Measurements from ENCODE around the gene SNCAIP. TPM values are rescaled to one million over a fixed set of nuclear protein-coding genes. Genes with fewer than 3 reads are reported as not detected.

The SNCAIP gene
- total and polyA plus RNA-seq, 3 donors from 2014 or later = 12.7 to 28.4 (median 16.1) TPM

- 79 to 82% methylated on average over 2 of the region's 2 CpGs for WGBS, 2 donors
- H3K36me3 ChIP-seq (ENCODE audit: low read depth, missing control alignments) = no peaks in the 10 kb centered on the region
- no peaks in the 10 kb centered on the region for H3K9me3 ChIP-seq
- H3K27ac ChIP-seq = no peak overlapping the region
- H3K4me1 ChIP-seq = no peaks in the 10 kb centered on the region
- H3K4me3 ChIP-seq = no peak overlapping the region
- TF ChIP-seq CTCF (IDR thresholded peaks at IDR 0.05) (no peak), POLR2A (IDR thresholded peaks at IDR 0.05) (no peak)
- intact Hi-C loops (cut with DNase I; ENCODE audit: low total_unique reads) = no loop called here
- no peak for DNase-seq
- no peaks in the 10 kb centered on the region for H3K27me3 ChIP-seq
Observed at GRCh38 chr5:122304471-122305215, 7.4 kb upstream of the SNCAIP start.

GRCh38 chr5:122306461-122306860 is 5.6 kb upstream of the SNCAIP start:
- no peaks in the 10 kb centered on the region for H3K27me3 ChIP-seq
- WGBS, 2 donors = 56 to 63% methylated on average over 2 of the region's 2 CpGs
- intact Hi-C loops (cut with DNase I; ENCODE audit: low total_unique reads) = no loop called here

GRCh38 chr5:122310889-122311288 is 1.1 kb upstream of the SNCAIP start:
- TF ChIP-seq CTCF (IDR thresholded peaks at IDR 0.05) = no peak
- no peak for TF ChIP-seq POLR2A (IDR thresholded peaks at IDR 0.05)
- Histone ChIP-seq H3K27me3 (no peaks in the 10 kb centered on the region), H3K27ac (peak overlapping the region; percentile 41 to 81), H3K4me1 (peaks cover 4% of the 10 kb centered on the region), H3K36me3 (ENCODE audit: low read depth, missing control alignments) (no peaks in the 10 kb centered on the region), H3K4me3 (peak overlapping the region; percentile 65 to 68), H3K9me3 (no peaks in the 10 kb centered on the region)
- 25 to 30% methylated on average over 7 of the region's 7 CpGs for WGBS, 2 donors
- intact Hi-C loops (cut with DNase I; ENCODE audit: low total_unique reads) = no loop called here
- DNase-seq = no peak

More at GRCh38 chr5:122306461-122306860, 5.6 kb upstream of the SNCAIP start:
- no peak overlapping the region for H3K4me3 ChIP-seq
- H3K4me1 ChIP-seq = no peaks in the 10 kb centered on the region
- no peak for TF ChIP-seq CTCF (IDR thresholded peaks at IDR 0.05)
- TF ChIP-seq POLR2A (IDR thresholded peaks at IDR 0.05) = no peak
- no peaks in the 10 kb centered on the region for H3K9me3 ChIP-seq
- no peak for DNase-seq
- no peak overlapping the region for H3K27ac ChIP-seq
- no peaks in the 10 kb centered on the region for H3K36me3 ChIP-seq (ENCODE audit: low read depth, missing control alignments)

GRCh38 chr5:122311497-122311960 is 508 bp upstream of the SNCAIP start:
- intact Hi-C loops (cut with DNase I; ENCODE audit: low total_unique reads) = no loop called here
- Histone ChIP-seq H3K4me3 (peak overlapping the region; percentile 65 to 68), H3K4me1 (peaks cover 4% of the 10 kb centered on the region), H3K36me3 (ENCODE audit: low read depth, missing control alignments) (no peaks in the 10 kb centered on the region), H3K27ac (peak overlapping the region; percentile 41 to 81), H3K27me3 (no peaks in the 10 kb centered on the region), H3K9me3 (no peaks in the 10 kb centered on the region)
- WGBS, 2 donors = 3 to 6% methylated on average over 32 to 33 of the region's 33 CpGs
- TF ChIP-seq CTCF (IDR thresholded peaks at IDR 0.05) (no peak), POLR2A (IDR thresholded peaks at IDR 0.05) (no peak)
- DNase-seq = no peak
